Measurements from ENCODE around the gene FANCD2. TPM values are rescaled to one million over a fixed set of nuclear protein-coding genes. Genes with fewer than 3 reads are reported as not detected.
"Not testable (repeated sequence)": the region's sequence is repeated elsewhere in the genome, so short reads cannot be mapped to it uniquely, and the experiment has no call there.

Gene FANCD2
- total RNA-seq, 1 donor from 2014 or later = 56.6 TPM

DNA sequence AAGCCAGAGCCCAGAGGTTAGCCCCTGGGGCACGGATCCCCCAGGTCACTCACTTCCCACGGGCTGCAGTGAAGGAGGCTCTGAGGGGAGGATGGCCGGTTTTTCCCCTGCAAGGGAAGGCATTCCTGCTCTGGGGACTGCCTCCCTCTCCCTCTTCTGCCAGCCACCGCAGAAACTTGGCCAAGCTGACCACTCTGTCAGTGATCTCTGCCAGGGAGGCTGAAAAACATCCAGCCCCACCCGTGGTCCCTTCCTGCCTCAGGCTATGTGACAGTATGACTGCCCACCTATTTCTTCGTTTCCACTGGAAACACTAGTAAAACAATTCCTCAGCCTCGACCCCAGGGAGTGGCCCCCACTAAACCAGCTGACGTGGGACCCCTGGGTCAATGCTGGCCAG lies 14.6 kb upstream of the FANCD2 start:
- intact Hi-C loops (cut with micrococcal nuclease) = loop anchor here (1.0 to 5.0 kb wide), 4 partner anchors 15 to 311 kb away; partner anchors contain the start of genes CRELD1, FANCD2, SEC13 and TATDN2

DNA sequence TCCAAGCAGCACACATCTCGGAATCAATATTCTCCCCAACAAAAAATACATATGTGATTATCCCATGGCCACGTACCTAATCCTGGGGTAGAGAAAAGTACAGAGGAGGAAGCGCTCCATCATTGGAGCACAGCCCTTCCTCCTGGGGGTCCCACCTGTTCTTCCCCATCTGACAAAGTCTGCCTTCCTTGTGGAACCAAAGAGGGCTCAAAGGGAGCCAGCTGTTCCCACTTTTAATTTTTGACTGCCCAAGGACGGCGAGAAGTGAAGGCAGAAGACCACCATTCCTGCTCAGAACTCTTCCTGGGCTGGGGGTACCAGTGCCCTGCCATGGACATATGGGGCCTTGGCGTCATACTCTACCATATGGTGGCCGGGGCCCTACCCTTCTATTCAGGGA lies 14.1 kb upstream of the FANCD2 start:
- intact Hi-C loops (cut with micrococcal nuclease) = loop anchor here (5.0 kb wide), 2 partner anchors 80 to 310 kb away; partner anchors contain the start of genes CRELD1 and SEC13

DNA sequence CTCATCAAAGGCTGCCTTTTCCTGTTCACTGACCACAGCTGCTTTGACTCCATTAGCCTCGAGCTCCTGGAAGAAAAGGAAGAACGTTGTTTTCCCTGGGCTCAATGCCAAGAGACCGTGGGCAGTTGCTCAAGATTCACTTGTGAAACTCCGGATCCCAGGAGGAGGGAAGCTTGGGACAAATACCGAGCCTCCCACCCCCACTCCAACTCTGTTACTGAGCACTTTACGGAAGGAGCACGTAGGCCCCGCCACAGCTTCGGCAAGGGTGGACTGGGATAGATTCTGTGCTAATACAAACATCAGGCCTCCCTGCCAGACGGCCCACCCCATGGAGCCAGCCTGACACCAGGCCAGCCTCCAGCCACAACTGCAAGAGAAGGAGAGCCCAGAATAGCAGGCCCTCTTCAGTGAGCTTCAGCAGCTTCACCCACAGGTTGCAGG lies 10.8 kb upstream of the FANCD2 start:
- intact Hi-C loops (cut with micrococcal nuclease) = no loop called here

DNA sequence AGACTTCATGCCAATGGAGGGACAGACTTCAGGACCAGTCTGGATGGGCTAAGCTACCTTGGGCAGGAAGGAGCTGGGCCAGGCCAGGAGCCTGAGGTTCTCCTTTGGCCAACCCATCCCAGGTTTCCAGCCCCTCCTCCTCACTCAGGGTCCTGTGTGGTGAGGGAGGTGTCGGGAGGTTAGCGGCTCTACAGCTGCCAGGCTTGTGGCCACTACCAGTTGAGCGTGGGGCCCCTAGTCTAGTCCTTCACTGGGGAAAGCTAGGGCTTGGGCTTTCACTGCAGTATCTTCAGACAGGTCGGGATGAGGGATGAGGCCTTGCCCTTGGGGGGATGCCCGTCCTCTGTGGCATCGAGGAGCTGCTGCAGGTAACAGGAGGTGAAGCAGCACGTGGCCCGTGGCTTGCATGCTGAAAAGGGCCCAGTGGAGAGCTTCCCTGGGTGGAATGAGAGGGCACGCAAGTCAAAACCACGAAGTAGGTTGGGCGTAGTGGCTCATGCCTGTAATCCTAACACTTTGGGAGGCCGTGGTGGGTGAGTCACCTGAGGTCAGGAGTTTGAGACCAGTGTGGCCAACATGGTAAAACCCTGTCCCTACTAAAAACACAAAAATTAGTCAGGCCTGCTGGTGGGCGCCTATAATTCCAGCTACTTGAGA lies 8.5 kb upstream of the FANCD2 start:
- intact Hi-C loops (cut with micrococcal nuclease) = no loop called here

DNA sequence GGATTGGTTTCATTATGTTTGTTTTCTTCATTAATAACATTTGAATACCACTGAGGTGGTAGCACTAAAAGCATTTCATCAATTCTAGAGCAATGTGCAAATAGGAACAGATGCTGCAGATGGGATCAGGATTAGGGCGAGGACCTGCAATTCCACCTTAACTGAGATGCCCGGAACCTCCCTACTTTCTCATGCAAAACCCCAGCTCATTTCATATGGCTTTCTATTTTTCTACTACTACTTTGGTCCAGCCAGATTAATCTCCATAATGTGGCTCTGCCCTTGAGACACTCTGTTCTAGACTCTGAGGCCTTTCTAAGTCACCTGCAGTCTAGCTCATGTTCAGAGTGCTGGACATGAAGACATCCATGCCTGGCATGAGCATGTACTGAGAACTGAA lies 7.4 kb upstream of the FANCD2 start:
- intact Hi-C loops (cut with micrococcal nuclease) = not testable (repeated sequence)

DNA sequence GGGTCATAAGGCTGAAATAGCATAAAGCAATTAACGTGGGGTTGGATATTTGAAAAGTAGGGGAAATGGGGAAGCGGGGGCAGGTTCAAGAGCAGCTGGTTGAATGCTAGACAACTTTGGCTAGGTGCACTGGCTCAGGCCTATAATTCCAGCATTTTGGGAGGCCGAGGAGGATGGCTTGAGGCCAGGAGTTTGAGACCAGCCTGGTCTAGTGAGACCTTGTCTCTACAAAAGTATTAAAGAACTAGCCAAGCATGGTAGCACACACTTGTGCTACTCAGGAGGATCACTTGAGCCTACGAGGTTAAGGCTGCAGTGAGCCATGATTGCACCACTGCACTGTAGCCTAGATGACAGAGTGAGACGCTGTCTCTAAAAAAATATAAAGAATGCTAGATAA lies 6.9 kb upstream of the FANCD2 start:
- intact Hi-C loops (cut with micrococcal nuclease) = no loop called here

DNA sequence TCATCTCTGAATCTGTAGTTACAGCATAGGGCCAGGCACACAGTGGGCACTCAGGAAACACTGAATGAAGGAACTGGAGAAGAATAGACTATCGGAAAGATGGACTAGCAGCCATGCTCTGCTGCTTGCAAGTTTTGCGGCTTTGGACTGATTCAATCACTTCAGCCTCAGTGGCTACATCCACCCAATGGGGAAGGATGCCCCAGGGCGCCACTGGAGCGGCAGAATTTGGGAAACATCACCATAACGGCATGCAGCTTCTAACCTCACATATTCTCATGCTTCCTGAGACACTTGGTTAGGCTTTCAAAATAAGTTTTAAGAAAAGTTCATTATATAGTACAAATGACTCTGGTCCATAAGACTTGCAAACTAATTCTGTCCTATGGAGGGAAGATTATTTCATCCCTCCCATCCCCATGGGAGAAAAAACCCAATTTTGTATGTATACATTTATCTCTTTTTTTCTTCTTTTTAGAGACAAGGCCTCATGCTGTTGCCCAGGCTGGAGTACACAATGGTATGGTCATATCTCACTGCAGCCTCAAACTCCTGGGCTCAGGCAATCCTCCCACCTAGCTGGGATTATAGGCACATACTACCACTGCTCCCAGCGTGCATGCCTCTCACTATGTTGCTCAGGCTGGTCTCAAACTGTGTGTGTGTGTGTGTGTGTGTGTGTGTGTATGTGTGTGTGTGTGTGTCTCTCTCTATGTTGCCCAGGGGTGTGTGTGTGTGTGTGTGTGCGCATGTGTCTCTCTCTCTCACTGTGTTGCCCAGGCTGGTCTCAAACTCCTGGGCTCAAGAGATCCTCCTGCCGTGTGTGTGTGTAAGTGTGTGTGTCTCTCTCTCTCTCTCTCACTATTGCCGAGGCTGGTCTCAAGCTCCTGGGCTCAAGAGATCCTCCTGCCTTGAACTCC lies 4.1 kb upstream of the FANCD2 start:
- intact Hi-C loops (cut with micrococcal nuclease) = no loop called here

DNA sequence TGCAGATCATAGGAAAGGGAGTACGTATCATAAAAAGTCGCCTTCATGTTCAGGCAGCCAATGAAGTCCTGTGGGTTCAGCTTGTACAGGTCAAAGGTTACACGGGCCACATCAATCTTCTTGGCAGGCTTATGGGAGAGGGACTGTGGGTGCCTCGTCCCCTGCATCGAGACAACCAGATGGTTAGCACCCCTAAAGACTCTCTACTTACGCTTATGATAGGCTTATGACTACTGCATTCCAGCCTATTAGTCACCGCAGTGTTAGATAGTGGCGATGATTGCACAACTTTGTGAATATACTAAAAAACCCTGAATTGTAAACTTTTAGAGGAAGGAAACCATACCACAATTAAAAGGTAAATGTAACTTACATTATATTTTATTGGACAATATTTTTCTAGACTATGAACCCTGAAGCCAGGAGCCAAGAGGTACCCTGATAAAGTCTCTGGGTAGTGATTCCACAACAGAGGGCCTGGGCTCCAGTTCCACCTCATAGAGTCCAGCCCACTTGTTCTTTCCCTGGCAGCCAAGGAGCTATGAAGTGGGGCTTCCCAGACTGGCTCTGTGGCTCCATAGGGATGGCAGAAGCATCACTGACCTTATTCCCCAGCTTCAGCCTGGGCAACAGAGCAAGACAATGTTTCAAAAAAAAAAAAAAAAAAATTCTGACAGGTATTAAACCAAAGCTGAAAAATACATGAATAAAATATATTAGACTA lies 2.5 kb upstream of the FANCD2 start:
- intact Hi-C loops (cut with micrococcal nuclease) = no loop called here

DNA sequence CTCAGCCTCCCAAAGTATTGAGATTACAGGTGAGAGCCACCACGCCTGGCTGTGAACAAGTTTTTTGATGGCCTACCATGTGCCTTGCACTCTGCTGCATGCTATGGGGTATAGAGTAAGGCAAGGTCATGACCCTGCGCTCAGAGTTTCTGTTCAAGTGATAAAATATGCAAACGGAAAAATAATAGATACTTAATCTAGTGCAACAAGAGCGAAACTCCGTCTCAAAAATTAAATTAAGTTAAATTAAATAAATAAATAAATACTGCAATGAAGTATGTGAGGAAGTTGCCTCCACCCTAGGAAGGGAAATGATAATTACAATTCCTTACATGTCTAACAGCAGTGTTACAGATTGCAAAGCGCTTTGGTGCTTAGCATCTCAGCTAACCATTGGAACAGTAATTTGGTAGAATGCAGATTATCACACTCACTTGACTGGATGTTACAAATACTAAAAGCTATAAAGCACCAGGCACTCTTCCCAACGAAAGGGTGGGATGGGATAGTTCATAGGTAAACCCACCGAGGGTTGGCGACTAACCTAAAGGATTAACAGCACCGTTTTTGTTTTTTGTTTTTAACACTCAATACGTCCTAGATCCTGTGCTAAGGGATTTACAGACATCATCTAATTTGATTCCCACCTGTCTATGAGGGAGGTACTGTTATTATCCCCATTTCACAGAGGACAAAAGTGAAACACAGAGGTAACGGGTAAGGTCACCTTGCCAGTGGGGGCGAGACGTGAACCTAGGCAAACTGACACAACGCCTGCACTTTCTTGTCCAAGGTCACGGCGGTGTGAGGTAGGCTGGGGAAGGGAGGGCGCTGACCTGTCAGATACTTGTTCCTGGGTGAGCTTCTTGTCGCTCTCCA lies 793 bp upstream of the FANCD2 start:
- intact Hi-C loops (cut with micrococcal nuclease) = loop anchor here (1.0 to 5.0 kb wide), 8 partner anchors 14 to 296 kb away; partner anchors contain the start of genes ARPC4, BRK1, EMC3 and JAGN1

DNA sequence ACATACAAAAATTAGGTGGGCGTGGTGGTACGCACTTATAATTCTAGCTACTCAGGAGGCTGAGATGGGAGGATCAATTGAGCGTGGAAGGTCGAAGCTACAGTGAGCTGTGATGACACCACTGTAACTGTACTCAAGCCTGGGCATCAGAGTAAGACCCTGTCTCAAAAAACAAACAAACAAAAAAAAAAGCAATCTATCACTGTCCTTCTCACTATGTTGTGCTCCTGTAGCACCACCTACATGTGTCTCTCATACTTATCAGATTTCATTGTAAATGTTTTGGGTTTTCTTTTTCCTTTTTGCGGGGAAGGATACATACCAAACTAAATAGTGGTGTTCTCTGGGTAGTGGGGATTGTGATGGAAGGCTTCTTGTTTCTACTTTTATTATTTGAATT lies 14.8 kb downstream of the FANCD2 start:
- intact Hi-C loops (cut with micrococcal nuclease) = no loop called here

DNA sequence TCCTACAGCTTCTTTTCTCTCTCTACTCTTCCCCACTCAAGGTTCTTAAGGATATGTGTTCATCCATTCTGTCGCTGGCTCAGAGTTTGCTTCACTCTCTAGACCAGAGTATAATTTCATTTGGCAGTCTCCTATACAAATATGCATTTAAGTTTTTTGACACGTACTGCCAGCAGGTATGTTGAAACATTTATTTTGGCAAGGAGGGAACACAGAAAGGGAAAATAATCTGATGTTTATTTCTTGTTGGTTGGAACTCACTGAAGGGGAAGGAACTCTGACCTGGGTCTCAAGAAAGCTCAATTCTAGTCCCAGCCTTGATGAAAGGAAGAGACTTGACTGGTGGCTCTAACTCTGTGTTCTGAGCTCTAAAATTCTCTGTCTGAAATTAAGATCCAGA lies 21.6 kb downstream of the FANCD2 start:
- intact Hi-C loops (cut with micrococcal nuclease) = no loop called here

DNA sequence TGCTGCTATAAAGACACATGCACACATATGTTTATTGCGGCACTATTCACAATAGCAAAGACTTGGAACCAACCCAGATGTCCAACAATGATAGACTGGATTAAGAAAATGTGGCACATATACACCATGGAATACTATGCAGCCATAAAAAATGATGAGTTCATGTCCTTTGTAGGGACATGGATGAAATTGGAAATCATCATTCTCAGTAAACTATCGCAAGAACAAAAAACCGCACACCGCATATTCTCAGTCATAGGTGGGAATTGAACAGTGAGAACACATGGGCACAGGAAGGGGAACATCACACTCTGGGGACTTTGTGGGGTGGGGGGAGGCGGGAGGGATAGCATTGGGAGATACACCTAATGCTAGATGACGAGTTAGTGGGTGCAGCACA lies 26.8 kb downstream of the FANCD2 start:
- intact Hi-C loops (cut with micrococcal nuclease) = not testable (repeated sequence)

DNA sequence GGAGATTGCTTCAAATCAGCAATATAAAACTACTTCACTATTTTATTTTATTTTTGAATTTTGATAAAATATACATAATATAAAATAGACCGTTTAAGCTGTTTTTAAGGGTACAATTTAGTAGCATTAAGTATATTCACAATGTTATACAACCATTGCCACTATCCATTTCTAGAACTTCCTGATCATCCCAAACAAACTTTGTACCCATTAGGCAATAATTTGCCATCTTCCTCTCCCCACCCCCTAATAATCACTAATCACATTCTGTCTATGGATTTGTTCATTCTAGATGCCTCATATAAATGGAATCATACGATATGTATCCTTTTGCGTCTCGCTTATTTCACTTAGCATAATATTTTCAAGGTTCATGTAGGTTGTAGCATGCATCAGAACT lies 28.9 kb downstream of the FANCD2 start:
- intact Hi-C loops (cut with micrococcal nuclease) = no loop called here

DNA sequence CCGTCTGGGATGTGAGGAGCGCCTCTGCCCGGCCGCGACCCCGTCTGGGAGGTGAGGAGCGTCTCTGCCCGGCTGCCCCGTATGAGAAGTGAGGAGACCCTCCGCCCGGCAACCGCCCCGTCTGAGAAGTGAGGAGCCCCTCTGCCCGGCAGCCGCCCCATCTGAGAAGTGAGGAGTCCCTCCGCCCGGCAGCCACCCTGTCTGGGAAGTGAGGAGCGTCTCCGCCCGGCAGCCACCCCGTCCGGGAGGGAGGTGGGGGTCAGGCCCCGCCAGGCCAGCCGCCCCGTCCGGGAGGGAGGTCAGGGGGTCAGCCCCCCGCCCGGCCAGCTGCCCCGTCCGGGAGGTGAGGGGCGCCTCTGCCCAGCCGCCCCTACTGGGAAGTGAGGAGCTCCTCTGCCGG lies 43.8 kb downstream of the FANCD2 start:
- intact Hi-C loops (cut with micrococcal nuclease) = not testable (repeated sequence)

DNA sequence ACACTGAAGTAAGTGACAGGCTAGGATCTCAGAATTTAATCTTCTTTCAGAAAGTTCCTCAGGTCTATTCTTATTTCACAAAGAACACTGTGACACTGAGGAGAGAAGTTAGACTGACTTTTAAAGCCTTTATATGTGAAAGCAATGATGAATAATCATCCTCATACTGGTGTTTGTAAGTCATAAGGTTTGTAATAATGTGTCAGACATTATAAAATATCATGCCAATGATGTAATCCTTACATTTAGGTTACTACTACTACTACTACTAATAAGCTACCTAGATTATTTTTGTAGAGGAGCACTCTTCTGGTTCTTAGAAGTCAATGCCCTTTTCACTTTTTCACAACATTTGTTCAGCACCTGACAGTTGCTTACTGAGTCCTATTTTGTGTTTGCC lies 48.4 kb downstream of the FANCD2 start:
- intact Hi-C loops (cut with micrococcal nuclease) = no loop called here

DNA sequence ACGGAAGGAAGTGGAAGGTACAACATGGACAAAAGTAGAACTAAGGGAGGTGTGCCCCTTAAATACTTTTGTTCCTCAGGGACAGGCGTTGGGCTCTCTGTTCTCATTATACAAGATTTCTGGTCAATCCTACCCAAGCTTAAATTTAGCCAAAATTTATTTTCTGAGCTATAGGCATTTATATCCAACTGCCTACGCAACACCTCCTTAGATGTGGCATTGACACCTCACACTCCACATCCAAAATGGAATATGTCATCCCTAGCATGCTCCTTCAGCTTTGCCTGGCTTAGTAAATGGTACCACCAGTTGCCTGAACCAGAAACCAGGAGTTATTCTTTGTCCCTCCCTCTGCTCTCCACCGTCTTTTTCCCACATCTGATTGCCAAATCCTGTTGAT lies 55.6 kb downstream of the FANCD2 start:
- intact Hi-C loops (cut with micrococcal nuclease) = no loop called here

DNA sequence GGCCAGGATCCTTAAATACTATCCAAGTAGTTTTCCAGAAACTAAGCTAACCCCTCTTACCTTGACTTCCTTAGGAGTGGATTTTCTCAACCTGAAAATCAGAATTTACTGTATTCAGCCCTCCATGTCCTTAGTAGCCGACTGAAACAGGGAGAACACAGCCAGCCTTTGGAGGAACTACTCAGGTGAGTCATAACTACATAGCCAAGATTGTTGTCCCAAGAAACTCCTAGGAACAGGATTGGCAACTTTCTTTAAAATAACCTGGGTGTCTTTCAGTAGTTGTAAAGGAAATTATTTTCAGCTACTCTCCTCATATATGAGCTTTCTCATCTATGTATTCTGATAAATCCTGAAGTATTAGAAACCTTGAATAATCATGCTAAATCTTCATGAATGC lies 59.5 kb downstream of the FANCD2 start:
- intact Hi-C loops (cut with micrococcal nuclease) = no loop called here

DNA sequence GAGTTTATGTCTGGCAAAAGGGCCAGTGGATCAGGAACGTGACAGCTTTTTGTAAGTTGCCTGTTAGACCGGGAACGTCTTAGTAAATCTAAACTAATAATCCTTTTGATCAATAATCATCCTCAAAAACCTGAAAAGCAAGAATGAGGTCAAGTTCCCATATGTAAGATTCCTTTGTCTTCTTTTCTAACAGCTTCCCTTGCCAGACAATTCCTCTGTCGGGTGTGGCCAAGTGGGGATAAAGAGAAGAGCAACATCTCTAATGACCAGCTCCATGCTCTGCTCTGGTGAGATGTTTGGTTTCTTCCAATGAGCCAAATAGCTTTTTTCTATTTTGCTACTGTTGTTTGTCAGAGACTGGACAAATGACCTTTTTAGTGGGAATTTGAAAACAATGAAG lies 62.0 kb downstream of the FANCD2 start:
- intact Hi-C loops (cut with micrococcal nuclease) = no loop called here

DNA sequence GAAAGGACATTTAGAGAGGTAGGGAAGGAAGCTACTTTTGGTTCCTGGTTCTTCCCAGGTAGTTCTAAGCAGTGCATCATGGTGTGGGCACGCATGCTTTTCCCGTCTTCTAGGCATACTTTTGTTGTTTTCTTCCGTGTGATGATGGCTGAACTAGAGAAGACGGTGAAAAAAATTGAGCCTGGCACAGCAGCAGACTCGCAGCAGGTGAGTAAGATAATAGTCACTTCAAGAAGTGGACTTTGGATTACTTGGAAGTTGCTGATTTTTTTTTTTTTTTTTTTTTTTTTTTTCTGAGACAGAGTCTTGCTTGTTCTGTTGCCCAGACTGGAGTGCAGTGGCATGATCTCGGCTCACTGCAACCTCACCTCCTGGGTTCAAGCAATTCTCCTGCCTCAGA lies 63.9 kb downstream of the FANCD2 start:
- intact Hi-C loops (cut with micrococcal nuclease) = no loop called here

DNA sequence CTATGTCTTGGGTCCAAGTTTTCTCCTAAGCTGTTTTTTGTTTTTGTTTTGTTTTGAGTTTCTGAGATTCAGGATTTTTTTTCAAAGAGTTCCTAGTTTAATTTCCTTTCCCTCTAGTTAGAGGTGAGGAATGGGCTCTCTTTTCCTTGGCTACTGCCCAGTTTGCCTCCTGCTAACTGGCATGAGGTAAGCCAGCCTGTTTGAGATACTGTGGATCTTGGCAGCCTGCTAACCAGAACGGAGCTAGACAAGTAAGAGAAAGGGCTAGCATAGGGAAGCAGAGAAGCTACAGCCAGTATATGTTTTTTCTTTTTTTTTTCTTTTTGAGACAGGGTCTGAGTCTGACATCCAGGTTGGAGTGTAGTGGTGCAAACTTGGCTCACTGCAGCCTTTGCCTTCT lies 64.5 kb downstream of the FANCD2 start:
- intact Hi-C loops (cut with micrococcal nuclease) = not testable (repeated sequence)

DNA sequence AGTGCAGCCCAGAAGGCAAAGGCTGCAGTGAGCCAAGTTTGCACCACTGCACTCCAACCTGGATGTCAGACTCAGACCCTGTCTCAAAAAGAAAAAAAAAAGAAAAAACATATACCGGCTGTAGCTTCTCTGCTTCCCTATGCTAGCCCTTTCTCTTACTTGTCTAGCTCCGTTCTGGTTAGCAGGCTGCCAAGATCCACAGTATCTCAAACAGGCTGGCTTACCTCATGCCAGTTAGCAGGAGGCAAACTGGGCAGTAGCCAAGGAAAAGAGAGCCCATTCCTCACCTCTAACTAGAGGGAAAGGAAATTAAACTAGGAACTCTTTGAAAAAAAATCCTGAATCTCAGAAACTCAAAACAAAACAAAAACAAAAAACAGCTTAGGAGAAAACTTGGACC lies 65.2 kb downstream of the FANCD2 start:
- intact Hi-C loops (cut with micrococcal nuclease) = not testable (repeated sequence)

Data from T-helper 2 cell treated with Interferon-gamma antibody and Interleukin-4, amounts not matched to agents 100 ng/mL and 5 ng/mL, for 36 hours (primary cell).